ENCODE data around the gene VENTX. TPM values are rescaled to one million over a fixed set of nuclear protein-coding genes. Genes with fewer than 3 reads are reported as not detected.

The VENTX gene
- total and polyA plus RNA-seq, 7 donors: 0.36 to 1.4 (median 0.83) TPM; not detected in 2

GRCh38 chr10:133200621-133201031, 37.0 kb upstream of the VENTX start:
- Histone ChIP-seq H3K36me3 (no peaks in the 10 kb centered on the region), H3K27me3 (peaks cover 0 to 5% (median 0%) of the 10 kb centered on the region in 3 donors), H3K9me3 (no peaks in the 10 kb centered on the region), H3K4me1 (no peaks in the 10 kb centered on the region), H3K27ac (no peak overlapping the region), H3K4me3 (no peak overlapping the region)
- intact Hi-C loops (cut with DNase I): no loop called here
- DNase-seq: no peak
- TF ChIP-seq, protein P1, sequence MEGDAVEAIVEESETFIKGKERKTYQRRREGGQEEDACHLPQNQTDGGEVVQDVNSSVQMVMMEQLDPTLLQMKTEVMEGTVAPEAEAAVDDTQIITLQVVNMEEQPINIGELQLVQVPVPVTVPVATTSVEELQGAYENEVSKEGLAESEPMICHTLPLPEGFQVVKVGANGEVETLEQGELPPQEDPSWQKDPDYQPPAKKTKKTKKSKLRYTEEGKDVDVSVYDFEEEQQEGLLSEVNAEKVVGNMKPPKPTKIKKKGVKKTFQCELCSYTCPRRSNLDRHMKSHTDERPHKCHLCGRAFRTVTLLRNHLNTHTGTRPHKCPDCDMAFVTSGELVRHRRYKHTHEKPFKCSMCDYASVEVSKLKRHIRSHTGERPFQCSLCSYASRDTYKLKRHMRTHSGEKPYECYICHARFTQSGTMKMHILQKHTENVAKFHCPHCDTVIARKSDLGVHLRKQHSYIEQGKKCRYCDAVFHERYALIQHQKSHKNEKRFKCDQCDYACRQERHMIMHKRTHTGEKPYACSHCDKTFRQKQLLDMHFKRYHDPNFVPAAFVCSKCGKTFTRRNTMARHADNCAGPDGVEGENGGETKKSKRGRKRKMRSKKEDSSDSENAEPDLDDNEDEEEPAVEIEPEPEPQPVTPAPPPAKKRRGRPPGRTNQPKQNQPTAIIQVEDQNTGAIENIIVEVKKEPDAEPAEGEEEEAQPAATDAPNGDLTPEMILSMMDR (IDR thresholded peaks at IDR 0.05): no peak
- no peak for TF ChIP-seq EP300 (IDR thresholded peaks at IDR 0.05)
- TF ChIP-seq POLR2A (IDR thresholded peaks at IDR 0.05): no peak
- no peak for TF ChIP-seq POLR2AphosphoS5 (IDR thresholded peaks at IDR 0.05)
- 84 to 91% methylated on average over 15 of the region's 15 CpGs for WGBS, 2 donors

DNA sequence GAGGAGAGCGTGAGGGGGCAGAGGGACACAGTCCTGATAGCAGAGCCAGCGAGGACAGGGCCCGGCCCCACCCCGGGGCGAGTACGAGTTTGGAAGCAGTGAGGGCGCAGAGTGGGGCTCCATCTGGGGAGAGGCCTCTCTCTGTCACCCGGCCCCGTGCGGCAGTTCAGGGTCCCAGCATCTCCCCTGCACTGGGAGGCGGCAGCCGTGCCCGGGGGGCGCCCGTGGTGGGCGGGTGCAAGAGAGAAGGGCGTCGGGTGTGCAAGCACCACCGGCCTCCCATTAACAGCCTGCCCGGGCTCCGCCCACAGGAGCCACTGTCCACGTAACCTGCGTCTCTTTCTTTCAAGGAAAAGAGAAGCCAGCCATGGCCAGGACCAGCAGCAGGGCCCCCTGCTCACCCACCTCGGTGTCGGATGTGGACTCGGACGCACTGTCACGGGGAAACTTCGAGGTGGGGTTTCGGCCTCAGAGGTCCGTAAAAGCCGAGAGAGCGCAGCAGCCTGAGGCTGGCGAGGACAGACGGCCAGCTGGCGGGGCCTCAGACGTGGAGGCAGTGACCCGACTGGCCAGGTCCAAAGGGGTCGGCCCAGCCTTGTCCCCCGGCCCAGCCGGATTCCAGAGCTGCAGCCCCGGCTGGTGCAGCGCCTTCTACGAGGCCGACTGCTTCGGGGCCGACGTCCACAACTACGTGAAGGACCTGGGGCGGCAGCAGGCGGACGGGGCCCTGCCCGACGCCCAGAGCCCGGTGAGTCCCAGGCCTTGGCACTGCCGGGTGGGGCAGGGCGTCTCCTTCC, 36.3 kb upstream of the VENTX start:
- peaks cover 0 to 5% (median 0%) of the 10 kb centered on the region in 3 donors for H3K27me3 ChIP-seq
- H3K4me1 ChIP-seq: no peaks in the 10 kb centered on the region
- TF ChIP-seq POLR2AphosphoS5 (IDR thresholded peaks at IDR 0.05): no peak
- no peak for TF ChIP-seq POLR2A (IDR thresholded peaks at IDR 0.05)
- TF ChIP-seq, protein P1 (IDR thresholded peaks at IDR 0.05): no peak
- TF ChIP-seq EP300 (IDR thresholded peaks at IDR 0.05): no peak
- no peak overlapping the region for H3K4me3 ChIP-seq
- no peak for DNase-seq
- no peaks in the 10 kb centered on the region for H3K9me3 ChIP-seq
- H3K27ac ChIP-seq: no peak overlapping the region
- intact Hi-C loops (cut with DNase I): no loop called here
- WGBS, 2 donors: 69 to 88% methylated on average over 57 of the region's 57 CpGs
- H3K36me3 ChIP-seq: no peaks in the 10 kb centered on the region

- H3K27ac ChIP-seq: no peak overlapping the region
- intact Hi-C loops (cut with DNase I): no loop called here
- no peak for DNase-seq
- no peak for TF ChIP-seq POLR2A (IDR thresholded peaks at IDR 0.05)
- TF ChIP-seq POLR2AphosphoS5 (IDR thresholded peaks at IDR 0.05): no peak
- TF ChIP-seq EP300 (IDR thresholded peaks at IDR 0.05): no peak
- TF ChIP-seq, protein P1 (IDR thresholded peaks at IDR 0.05): no peak
- no peaks in the 10 kb centered on the region for H3K9me3 ChIP-seq
- H3K4me1 ChIP-seq: no peaks in the 10 kb centered on the region
- 70 to 81% methylated on average over 29 of the region's 29 CpGs for WGBS, 2 donors
- H3K4me3 ChIP-seq: no peak overlapping the region
- H3K27me3 ChIP-seq: peaks cover 0 to 5% (median 0%) of the 10 kb centered on the region in 3 donors
- H3K36me3 ChIP-seq: no peaks in the 10 kb centered on the region
Measured at GRCh38 chr10:133201948-133202725, 35.5 kb upstream of the VENTX start.

DNA sequence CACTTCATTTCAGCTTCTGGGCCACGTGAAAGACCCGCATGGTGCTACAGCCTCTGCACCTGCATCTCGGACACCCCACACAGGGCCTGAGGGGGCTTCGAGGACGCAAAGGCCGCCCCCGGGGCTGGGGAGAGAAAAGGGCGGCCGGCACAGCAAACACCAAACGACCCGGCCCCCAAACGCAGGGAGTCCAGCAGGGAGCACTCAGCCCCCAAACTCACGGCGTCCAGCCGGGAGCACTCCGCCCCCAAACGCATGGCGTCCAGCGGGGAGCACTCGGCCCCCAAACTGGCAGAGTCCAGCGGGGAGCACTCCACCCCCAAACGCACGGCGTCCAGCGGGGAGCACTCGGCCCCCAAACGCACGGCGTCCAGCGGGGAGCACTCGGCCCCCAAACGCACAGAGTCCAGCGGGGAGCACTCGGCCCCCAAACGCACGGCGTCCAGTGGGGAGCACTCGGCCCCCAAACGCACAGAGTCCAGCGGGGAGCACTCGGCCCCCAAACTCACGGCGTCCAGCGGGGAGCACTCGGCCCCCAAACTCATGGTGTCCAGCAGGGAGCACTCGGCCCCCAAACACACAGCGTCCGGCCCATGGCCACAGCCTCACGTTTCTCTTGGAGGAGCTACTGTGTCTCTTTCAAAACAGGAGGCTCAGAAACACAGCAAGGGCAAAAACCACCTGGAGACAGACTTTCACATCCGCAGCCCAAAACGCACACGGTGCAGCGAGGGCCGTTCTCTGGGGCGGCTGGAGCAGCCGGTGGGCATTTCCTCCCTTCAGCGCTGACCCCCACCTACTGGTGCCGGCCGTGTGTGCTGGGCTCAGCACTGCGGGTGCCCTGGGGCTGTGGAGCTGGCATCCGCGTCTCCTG, 34.6 kb upstream of the VENTX start:
- DNase-seq: no peak
- TF ChIP-seq EP300 (IDR thresholded peaks at IDR 0.05) (no peak), POLR2AphosphoS5 (IDR thresholded peaks at IDR 0.05) (no peak), POLR2A (IDR thresholded peaks at IDR 0.05) (no peak)
- TF ChIP-seq, protein P1 (IDR thresholded peaks at IDR 0.05): no peak
- Histone ChIP-seq H3K27ac (no peak overlapping the region), H3K36me3 (no peaks in the 10 kb centered on the region), H3K4me3 (no peak overlapping the region), H3K4me1 (no peaks in the 10 kb centered on the region), H3K27me3 (peaks cover 0 to 5% (median 0%) of the 10 kb centered on the region in 3 donors), H3K9me3 (no peaks in the 10 kb centered on the region)
- 86 to 87% methylated on average over 62 of the region's 62 CpGs for WGBS, 2 donors
- intact Hi-C loops (cut with DNase I): no loop called here

Data from sigmoid colon (tissue), 7 donors.